ENCODE data around the gene FAM107A.

GRCh38 chr3:58606693-58607092 lies 29.5 kb upstream of the FAM107A start:
- TF ChIP-seq MAX (IDR thresholded peaks at IDR 0.05; ENCODE audit: low read depth, low read length), result no peak
- TF ChIP-seq, protein P1, sequence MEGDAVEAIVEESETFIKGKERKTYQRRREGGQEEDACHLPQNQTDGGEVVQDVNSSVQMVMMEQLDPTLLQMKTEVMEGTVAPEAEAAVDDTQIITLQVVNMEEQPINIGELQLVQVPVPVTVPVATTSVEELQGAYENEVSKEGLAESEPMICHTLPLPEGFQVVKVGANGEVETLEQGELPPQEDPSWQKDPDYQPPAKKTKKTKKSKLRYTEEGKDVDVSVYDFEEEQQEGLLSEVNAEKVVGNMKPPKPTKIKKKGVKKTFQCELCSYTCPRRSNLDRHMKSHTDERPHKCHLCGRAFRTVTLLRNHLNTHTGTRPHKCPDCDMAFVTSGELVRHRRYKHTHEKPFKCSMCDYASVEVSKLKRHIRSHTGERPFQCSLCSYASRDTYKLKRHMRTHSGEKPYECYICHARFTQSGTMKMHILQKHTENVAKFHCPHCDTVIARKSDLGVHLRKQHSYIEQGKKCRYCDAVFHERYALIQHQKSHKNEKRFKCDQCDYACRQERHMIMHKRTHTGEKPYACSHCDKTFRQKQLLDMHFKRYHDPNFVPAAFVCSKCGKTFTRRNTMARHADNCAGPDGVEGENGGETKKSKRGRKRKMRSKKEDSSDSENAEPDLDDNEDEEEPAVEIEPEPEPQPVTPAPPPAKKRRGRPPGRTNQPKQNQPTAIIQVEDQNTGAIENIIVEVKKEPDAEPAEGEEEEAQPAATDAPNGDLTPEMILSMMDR (IDR thresholded peaks at IDR 0.05; ENCODE audit: low read depth, low read length), result no peak
- TF ChIP-seq POLR2A (IDR thresholded peaks at IDR 0.05; ENCODE audit: extremely low read depth, insufficient read length), result no peak

All from NB4 (cell line).